Glomerular endothelial cell (primary cell): Measurements from ENCODE around the gene ALKBH8. TPM values are rescaled to one million over a fixed set of nuclear protein-coding genes. Genes with fewer than 3 reads are reported as not detected.

ENCODE experiments used
- DNase-seq: peaks from one replicate; pipeline ENCODE4 v3.0.0-alpha.2; 2011; ENCODE audit warnings: low read depth, low spot score; ENCODE audit errors: extremely low read depth
- total RNA-seq: library from RNA; depleted of rRNA; stranded (reverse); fragments of >200 nt; gene quantifications from 2 replicates; pipeline ENCODE4 v1.2.3, GENCODE V29; 2015

The ALKBH8 gene, protein sequence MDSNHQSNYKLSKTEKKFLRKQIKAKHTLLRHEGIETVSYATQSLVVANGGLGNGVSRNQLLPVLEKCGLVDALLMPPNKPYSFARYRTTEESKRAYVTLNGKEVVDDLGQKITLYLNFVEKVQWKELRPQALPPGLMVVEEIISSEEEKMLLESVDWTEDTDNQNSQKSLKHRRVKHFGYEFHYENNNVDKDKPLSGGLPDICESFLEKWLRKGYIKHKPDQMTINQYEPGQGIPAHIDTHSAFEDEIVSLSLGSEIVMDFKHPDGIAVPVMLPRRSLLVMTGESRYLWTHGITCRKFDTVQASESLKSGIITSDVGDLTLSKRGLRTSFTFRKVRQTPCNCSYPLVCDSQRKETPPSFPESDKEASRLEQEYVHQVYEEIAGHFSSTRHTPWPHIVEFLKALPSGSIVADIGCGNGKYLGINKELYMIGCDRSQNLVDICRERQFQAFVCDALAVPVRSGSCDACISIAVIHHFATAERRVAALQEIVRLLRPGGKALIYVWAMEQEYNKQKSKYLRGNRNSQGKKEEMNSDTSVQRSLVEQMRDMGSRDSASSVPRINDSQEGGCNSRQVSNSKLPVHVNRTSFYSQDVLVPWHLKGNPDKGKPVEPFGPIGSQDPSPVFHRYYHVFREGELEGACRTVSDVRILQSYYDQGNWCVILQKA
- 2.7 and 3.6 TPM in 2 replicates for total RNA-seq

DNA sequence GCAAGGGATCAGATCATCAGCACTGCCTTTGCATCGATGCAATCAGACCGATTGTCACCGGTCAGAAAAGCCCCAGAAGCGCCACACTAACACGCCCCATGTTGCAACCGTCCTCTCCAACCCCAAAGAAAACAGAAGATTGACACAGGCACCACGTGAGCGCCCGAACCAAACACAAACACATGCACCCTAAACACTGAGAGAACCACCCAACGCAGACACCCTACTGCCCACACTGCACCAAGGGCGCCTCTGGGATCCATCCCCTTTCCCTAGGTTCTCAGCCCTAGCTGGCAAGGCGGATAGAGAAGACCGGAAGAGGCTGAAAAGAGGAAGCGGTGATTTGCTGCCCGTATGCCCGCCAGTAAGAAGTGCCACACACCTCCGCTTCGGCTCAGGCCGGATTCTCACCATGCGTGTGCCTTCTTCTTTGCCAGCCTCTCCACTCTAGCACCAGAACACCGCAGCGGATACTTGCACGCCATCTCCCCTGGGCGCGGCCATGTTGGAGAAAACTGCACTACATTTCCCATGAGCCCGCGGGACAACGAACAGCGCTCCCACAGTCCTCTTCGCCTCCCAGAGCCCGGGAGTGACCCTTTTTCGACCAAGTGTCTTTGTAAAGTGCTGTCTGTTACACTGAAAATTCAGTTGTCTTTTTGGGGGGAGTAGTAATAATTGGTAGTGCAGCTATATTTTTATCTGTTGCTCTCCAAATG is at the start of gene ALKBH8:
ALKBH8 (minus strand) TSS at position 517 of the 719 bp plus-strand sequence. CDS start 4,842 bp downstream, outside the sequence.
- no peak for DNase-seq

DNA sequence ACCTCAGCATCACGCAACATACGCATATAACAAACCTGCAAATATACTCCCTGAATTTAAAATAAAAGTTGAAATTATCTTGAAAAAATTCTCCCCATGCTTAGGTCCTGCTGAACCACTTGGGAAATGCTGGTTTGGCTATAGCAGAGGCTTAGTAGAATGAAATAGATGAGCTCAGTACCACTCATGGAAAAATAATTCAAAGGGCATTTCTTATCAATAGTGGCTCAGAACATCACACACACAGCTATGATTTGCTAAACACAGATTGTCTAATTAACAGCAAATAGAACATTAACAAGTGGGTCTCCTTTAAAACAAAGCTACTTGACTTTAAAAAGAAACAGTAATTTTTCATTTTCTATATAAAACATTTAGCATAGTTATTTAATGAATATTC is 46.9 kb upstream of the ALKBH8 start:
- DNase-seq: no peak

DNA sequence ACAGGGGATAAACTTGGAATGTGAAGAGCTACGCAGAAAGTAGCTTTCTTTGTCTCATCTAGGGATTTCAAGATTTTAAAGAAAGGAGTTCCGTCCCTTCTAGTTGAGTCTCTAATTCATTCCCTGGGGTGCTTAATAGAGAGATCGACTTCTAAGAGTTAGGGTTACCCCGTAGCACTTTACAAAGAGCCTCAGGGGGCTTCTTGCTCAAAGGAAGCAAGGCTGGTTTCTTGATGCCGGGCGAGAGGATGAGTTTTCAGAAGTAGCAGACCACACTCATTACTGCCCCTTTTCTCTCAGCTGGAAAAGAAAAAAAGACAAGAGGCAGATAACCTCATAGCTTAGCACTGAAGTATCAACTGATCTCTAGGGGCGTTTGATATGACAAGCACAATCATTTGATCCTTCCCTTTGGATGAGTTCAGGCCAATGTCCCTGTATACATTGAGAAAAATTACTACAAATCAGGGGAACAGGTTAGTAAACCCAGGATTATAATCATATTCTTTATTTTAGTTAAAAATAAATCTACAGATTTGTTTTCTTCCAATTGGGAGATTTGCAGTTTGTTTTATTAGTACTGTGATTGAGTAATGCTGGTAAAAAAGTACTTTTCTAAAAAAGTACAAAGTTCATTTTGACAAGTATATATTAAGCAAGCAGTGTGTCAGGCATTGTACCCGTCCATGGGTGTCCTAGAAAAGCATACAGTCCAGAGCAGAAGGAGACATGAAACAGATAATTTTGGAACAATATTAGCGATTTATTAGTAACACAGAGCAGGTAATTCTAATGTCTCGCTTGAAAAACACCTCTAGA is 44.1 kb upstream of the ALKBH8 start:
- DNase-seq: no peak

DNA sequence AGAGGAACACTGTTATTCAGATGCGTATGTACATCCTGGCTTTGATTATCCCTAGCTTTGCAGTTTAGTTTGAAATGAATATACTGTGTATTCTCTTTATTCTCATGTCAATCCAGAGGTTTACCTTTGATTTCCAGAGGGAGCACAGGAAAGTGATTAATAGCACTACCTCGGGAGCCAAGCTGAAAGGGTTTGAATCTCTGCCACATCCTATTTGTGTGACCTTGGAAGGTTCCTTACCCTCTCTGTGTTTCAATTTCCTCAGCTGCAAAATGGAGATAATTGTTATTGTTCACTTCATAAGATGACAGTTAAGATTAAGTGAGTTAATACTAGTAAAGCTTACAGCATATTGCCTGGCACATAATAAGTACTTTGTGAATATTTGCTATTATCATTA is 43.3 kb upstream of the ALKBH8 start:
- no peak for DNase-seq

DNA sequence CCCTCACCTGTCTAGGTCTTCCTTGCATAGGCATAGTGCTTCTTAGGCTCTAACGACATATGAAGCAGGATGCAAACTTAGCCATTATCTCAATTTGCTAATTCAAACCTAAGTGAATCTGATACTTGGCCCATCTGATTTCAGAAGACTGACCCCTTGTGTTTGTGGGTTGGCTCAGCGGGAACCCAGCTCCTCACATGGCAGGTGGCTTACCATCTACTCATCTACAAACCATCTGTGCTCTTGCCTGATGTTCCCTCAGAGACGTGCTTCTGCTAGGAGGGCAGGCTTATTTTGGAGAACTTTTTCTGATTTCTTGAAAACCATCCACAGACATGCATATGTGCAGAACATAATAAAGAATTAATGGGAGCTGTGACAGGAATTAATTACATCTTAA is 40.6 kb upstream of the ALKBH8 start:
- no peak for DNase-seq

DNA sequence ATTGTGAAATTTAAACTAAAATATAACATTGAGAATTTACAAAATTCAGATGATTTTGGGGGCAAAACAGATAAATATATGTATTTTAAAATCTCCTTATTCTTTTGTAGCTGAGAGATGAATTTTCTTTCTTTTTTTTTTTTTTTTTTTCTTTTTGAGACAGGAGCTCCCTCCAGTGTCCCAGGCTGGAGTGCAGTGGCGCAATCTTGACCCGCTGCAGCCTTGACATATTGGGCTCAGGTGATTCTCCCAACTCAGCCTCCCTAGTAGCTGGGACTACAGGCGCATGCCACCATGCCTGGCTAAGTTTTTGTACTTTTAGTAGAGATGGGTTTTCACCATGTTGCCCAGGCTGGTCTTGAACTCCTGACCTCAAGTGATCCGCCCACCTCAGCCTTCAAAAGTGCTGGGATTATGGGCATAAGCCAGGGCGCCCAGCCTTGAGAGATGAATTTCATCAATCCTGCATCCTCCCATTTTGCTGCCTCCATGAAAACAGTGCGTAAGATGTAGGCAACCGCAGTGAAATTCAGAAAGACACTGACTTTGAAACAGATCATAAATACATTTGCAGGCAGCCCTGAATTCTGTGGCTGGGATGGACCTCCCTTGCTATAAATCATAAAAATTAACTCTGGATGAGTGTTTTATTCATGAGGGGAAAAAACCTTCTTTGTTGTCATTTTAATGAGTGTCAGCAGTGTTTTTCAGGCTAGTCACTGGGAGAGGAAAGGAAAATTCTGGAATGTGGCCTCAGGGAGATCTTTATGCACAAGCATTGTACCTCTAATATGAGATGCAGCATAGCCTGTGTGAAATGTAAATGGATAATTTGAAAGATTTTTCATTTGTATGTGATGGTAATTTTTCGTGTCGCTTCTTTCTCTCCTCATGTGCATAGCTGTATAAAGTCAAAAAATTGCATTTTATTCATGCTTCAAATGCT is 39.8 kb upstream of the ALKBH8 start:
- DNase-seq: no peak

DNA sequence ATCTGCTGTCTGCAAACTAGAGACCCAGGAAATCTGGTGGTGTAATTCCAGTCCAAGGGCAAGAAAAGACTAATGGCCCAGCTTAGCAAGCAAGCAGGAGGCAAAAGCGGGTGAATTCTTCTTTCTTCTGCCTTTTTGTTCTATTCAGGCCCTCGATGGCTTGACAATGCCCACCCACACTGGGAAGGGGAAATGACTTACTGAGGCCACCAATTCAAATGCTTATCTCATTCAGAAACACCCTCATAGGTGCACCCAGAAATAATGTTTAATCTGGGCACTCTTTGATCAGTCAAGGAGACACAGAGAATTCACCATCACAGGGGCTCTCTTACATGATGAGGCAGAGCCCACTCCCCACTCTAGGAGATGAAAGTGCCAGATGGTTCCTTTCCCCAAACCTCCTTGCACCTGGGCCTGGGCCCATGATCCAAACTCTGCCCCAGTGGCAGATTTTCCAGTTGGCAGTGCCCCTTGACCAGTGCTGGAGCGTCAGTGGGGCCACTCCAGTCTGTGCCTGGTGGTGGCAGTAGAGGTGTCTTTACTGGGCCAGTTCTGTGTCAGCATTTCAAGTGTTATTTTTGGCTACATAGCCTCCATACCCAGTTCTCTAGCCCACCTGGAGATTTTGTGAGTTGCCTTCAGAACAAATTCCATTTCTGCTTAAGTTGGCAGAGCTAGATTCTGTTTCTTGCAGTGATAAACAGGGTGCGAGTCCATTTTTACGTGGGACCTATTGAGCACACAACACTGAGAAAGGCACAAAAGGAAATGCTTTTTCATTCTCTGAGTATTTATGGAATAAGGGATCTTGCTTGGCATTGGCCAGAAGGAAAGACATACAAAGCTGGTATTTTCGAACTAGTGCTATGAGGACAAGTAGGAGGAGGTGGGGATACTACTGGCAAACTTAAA is 32.9 kb upstream of the ALKBH8 start:
- no peak for DNase-seq

DNA sequence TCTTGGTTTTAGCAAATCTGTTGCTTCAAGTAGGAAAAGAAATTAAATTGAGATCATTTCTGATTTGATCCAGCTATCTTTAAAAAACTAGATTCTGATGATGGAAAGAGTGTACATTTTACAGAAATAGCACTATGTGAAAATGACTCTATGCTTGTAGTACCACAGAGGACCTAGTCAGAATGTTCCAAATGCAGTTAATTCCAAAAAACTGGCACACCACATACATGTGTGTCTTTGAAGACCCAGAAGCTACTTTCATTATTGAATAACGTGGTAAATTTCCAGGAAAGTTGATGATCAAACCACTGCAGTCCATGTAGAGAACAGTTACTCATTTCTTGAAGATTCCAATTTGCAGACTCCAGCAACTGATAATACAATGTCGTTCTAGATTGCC is 29.2 kb upstream of the ALKBH8 start:
- no peak for DNase-seq

DNA sequence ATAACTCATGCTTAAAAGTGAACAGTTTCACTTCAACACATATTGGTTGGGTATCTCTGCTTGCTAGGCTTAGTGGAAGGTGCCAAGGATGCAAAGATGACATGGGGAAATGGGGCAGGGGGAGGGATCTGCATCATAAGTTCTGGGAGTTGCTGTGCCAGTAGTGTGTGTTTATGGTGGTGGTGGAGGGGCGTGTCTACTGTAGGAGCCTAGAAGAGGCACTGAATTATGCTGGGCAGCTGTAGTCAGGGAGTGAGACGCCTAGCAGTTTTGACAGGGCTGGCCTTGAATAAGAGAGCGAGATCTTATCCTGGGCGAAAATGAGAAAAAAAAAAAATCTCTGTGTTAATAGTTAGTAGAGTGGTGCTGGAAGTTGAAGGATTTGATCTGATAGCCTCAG is 28.4 kb upstream of the ALKBH8 start:
- DNase-seq: no peak

DNA sequence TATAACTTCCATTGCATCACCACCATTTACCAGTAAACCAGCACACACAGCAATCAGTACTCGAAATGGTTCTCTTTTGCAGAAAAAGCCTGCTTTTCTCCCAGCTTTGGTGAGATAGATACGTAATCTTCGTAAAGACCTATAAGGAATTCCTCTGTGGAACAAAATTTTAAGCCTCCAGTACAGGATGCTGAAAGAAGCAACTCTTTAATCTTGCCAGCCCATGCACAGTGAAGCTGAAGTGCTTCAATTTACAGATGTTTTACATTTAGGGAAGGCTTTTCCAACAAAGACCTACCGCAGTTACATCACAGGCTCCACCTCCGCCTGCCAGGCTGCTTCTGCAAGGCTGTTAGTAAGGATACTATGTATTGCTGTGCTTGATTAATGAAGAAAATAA is 27.3 kb upstream of the ALKBH8 start:
- no peak for DNase-seq

DNA sequence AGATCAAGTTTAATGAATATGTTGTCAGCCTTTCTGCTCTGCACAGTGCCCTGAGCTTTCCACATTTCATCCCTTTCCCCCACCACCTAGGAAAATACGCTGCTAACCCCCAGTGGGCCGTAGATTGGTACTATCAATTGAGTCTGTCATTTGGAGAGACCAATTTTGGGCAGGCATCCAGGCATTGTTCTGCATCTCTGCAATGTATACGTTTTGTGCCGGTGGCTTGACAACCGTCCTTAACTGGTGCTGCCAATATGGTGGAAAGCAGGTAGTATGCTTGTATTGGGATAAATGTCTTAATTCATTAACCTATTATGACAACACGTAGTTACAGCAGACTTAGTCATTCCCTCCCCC is 26.7 kb upstream of the ALKBH8 start:
- no peak for DNase-seq

DNA sequence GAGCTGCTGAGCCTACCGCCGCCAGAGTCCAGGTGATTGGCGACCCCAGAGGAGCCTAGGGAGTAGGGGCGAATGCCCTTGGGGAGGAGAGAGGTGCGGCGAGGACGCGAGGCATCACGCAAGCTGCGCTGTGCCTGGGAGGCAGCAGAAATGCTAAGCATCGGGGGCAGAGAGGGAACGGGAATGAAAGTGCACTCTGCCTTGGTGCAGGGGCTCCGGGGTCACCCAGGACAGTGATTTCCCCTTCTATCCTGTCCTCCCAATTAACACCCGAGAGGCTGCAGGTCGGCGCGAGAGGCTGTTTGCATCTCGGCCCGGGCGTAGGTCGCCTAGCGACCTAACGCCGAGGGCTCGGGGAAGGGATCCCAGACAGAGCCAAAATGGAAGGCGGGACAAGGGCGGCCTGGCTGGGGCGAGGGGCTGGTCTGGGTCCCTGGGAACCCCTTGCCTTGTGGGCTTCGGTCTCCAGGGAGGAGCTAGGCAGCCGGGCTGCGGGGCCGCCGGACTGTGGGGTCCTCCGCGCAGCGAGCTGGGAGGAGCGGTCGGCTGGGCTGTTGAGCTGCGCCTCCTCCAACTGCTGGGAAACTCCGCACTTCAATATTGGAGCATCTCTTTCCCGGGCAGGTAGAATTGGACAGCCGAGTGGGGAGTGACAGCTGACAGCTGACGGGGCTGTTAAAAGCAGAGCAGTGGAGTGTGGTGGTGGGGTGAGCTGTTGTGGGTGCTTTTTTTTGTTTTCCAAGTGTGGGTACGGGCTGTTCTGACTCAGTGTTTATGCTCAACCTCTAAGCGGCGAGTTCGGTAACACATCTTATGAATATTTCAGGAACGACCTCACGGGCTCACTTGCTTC is 26.1 kb upstream of the ALKBH8 start:
- DNase-seq: no peak

DNA sequence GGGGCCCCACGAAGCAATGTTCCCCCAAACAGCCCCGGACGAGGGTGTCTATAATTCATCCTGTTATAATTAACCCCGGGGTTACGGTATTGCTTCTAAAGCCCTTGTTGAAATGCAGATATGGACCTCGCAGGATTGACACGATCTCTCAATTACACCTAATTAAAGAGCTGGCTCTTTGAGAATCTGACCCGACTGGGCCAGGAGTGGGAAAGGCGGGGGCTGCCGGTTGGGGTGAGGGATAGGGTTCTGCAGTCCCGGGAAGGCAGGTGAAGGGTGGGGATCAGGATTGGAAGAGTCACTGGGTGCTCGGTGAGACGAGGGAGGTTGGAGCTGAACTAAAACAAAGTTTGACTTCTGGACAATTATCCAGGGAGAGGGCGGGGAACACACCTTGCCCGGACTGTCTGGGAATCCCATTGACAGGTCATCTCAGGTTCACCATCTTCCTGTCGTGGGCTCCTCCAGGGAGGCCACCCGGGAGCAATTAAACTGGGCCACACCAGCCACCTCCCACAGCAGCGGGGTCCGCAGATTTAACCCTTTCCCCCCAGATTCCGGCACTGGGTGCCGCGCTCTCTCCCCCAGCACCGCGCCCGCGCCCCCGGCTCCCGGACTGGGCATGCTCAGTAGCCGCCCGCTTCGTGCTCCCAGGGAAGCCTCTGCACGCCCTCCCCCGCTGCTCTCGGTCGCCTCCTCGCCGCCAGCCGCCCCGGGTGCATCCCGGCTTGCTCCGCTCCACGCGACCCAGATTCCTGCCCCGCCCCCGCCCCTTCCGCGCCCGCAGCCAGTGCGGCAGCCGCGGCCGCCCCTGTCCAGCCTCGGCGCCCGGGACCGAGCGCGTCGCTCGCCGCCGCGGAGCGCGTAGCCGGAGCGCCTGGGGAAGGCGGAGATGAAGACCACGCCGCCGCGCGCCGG is 25.2 kb upstream of the ALKBH8 start, which contains the start of gene ELMOD1:
ELMOD1 (plus strand) TSS at position 688 of the 918 bp plus-strand sequence. CDS start 27,043 bp downstream, outside the sequence.
- no peak for DNase-seq

DNA sequence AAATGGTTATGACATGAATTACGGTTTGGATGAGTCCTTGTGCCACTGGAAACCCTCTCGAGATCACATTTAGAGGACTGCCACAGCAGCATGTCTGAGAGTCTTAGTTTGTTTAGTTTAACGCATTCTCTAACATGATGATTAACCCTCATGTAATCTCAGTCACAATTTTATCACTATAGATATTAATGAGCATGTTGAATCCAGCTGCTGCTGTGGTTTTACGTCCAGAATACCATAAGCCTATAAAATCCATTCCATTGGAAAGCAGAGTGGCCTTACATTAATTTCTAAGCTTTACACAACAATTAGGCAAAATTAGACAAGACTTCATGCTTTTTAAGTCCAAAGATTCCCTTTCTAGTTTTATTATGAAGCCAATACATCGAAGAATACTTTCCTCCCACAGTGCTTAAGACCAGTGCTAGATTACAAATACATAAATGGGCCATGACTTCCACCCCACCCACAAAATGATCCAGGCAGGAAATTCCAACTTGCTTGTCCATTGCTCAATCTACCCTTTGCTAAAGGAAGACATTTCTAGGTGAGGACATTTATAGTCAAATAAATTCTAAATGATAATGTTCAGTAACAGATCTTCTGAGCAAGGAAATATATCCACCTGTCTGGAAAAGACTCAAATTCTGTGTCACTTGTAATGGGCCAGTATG is 21.9 kb upstream of the ALKBH8 start:
- DNase-seq: no peak

DNA sequence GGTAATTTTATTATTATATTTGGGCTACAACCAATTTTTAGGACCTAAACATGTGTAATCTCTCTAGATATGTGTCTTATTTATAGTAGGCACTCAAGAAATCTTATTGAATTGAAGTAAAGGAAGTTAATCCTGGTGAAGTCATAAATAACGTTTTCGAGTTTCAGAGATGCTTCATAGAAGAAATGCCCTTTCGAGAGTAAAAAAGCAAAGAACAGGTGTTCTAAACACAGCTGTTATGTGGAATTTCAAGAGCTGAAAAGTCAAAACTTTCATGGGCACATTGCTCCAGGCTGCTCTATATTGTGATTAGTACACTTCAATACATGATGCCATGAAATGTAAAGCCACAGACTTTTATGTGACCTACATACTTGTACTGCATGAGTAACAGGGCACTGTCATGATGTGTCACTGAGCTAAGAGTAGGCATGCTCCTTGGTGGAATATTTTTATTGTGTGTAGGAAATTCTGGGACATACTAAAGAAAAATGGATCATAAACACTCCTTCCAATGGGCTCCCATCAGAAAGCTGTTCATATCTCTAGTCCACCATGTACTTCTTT is 18.2 kb upstream of the ALKBH8 start:
- DNase-seq: no peak

DNA sequence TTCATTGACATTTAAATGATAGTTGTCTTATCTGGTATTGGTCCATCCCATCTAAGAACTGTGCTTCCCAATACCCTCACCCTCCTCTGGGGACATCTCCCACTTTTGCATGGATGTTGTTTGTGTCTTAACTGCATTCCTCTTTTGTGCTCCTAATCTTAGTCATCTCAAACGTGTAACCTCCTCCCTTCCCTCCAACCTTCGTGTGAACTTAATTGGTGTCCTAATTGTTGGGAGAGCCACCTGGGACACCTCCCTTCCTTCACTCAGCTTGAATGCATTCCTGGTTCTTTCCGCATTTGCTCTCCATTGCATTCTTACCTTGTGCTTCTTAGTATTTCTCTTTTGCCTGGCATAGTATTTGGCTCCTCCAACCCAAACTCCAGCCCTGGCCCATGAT is 15.6 kb upstream of the ALKBH8 start:
- no peak for DNase-seq
